SK-N-MC (cell line): ENCODE data around the gene PYHIN1.

Experiments
- EZH2 ChIP-seq: fragments of 200-600 bp; sonication (generic); IDR thresholded peaks from one replicate; pipeline ENCODE4 v1.6.1; 2017; ENCODE audit warnings: antibody characterized with exemption
- POLR2AphosphoS5 ChIP-seq: IDR thresholded peaks from 2 replicates; pipeline ENCODE4 v1.6.1; 2012; ENCODE audit warnings: mild to moderate bottlenecking, low read depth, low read length, borderline replicate concordance

DNA sequence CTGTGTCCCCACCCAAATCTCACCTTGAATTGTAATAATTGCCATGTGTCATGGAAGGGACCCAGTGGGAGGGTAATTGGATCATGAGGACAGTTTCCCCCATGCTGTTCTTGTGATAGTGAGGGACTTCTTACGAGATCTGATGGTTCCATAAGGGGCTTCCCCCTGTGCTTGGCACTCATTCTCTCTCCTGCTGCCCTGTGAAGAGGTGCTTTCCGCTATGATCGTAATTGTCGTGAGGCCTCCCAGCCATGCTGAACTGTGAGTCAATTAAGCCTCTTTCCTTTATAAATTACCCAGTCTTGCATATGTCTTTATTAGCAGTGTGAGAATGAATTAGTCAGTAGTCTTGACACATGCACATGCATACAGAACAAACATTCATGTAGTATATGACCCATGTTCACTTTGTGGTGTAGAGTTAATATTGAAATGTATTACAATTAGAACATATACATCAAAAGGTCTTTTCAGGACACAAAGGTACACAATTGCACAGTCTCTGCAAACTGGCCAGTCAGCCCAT is 61.5 kb downstream of the PYHIN1 start:
- TF ChIP-seq POLR2AphosphoS5 (no peak), EZH2 (no peak)
